Activated CD4-positive, alpha-beta T cell treated with anti-CD3 and anti-CD28 coated beads, Interleukin-2, Interleukin-6, amounts not matched to agents 100 ng/mL and 50 ng/mL, durations not matched to agents 16 hours and 8 hours (primary cell): ENCODE data around the gene RPS15A.

ENCODE experiments used
- DNase-seq: peaks from one replicate; pipeline ENCODE4 v3.0.0-alpha.2; 2020

The RPS15A gene

GRCh38 chr16:18789850-18790706, at the start of gene RPS15A:
Gene RPS15A, minus strand, starts transcription at chr16:18790334. Its CDS starts 1,221 bp downstream, at chr16:18789113.
- DNase-seq, result peak; percentile 97

GRCh38 chr16:18839555-18839954, 49.4 kb upstream of the RPS15A start:
- DNase-seq, result no peak

- DNase-seq, result peak; percentile 16
Measured at GRCh38 chr16:18836702-18837101, 46.6 kb upstream of the RPS15A start.

- no peak for DNase-seq
Measured at GRCh38 chr16:18834864-18835263, 44.7 kb upstream of the RPS15A start.

- no peak for DNase-seq
Measured at GRCh38 chr16:18833707-18834505, 43.8 kb upstream of the RPS15A start.

- DNase-seq, result no peak
Measured at GRCh38 chr16:18832613-18833012, 42.5 kb upstream of the RPS15A start.

- no peak for DNase-seq
Measured at GRCh38 chr16:18832006-18832405, 41.9 kb upstream of the RPS15A start.

- DNase-seq, result no peak
Measured at GRCh38 chr16:18829251-18829650, 39.1 kb upstream of the RPS15A start.

GRCh38 chr16:18827890-18828289, 37.8 kb upstream of the RPS15A start:
- peak; percentile 17 for DNase-seq

- DNase-seq, result no peak
Measured at GRCh38 chr16:18816286-18816685, 26.2 kb upstream of the RPS15A start.

GRCh38 chr16:18811925-18812324, 21.8 kb upstream of the RPS15A start:
- no peak for DNase-seq

- DNase-seq, result no peak
Measured at GRCh38 chr16:18809165-18809564, 19.0 kb upstream of the RPS15A start.

- DNase-seq, result no peak
Measured at GRCh38 chr16:18805257-18805773, 15.2 kb upstream of the RPS15A start.

- DNase-seq, result no peak
Measured at GRCh38 chr16:18804540-18804939, 14.4 kb upstream of the RPS15A start.

GRCh38 chr16:18803569-18804462, 13.7 kb upstream of the RPS15A start:
- DNase-seq, result peak; percentile 48

GRCh38 chr16:18802767-18803343, 12.7 kb upstream of the RPS15A start:
- DNase-seq, result no peak

- peak; percentile 99 for DNase-seq
Measured at GRCh38 chr16:18801145-18801972, 11.2 kb upstream of the RPS15A start, which contains the start of gene ARL6IP1. Gene ARL6IP1, minus strand, starts transcription at chr16:18801549. Its CDS starts 83 bp downstream, at chr16:18801466.

- DNase-seq, result no peak
Measured at GRCh38 chr16:18800775-18801144, 10.6 kb upstream of the RPS15A start.

- no peak for DNase-seq
Measured at GRCh38 chr16:18800293-18800692, 10.2 kb upstream of the RPS15A start.

GRCh38 chr16:18799500-18799899, 9.4 kb upstream of the RPS15A start:
- DNase-seq, result no peak

GRCh38 chr16:18797746-18798145, 7.6 kb upstream of the RPS15A start:
- no peak for DNase-seq
